Stimulated activated CD8-positive, alpha-beta memory T cell treated with anti-CD3 and anti-CD28 coated beads, Interleukin-15, amount 100 ng/mL, for 24 hours (primary cell): ENCODE results near the gene GJB5.

Source experiments
- DNase-seq: peaks from one replicate; pipeline ENCODE4 v3.0.0-alpha.2; 2020; ENCODE audit warnings: low read depth

Gene GJB5

DNA sequence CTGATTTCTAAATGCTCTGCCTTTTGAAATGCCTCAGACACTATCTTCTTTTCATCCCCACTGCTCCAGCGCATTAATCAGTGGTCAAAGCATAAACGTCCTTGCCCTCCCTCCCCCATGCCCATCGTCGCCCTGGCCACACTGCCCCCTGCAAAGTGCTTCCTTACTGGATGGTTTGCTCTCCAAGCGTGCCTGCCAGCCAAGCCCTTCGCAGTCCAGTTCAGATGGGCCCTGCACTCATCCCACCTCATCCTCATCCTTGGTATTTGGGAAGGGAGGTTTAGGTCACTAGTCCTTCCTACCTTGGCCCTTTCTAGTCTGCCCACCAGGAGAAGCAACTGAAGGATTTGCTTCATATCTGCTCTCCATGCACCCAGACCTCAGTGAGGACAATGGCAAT, 41.1 kb downstream of the GJB5 start:
- no peak for DNase-seq

DNA sequence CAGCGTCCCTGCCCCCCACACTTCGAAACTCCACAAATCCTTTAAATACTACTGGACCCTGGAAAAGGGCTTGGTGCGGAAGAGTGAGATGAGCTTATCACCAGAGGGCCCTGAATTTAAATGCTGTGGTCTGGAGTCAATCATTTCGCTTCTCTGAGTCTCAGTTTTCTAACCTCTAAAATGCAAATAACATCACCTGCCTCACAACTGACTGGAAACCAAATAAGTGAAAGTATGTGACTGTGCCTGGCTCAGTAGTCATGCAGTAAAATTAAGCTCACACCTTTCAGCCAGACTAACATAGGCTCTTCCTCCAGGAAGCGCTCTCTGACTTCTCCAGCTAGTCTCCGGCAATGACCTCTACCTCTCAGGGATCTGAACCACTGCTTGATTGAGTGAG, 42.1 kb downstream of the GJB5 start:
- no peak for DNase-seq

DNA sequence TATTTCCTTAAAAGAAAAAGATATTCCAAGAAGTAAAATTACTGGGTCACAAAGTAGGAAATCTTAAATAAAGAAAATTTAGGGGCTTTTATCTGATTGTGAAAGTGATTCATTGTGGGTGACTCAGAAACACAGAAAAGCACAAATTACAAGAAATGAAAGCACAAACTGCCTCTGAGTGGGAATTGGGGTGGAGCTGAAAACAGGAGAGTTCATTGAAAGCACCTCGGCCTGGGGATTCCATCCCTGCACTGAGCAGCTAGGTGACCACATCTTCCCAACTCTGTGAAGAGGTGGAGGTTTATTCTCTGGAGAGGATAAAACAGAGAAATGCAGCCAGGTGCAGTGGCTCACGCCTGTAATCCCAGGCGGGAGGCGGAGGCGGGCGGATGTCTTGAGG, 45.4 kb downstream of the GJB5 start:
- DNase-seq = no peak

- no peak for DNase-seq
Measured at GRCh38 chr1:34803770-34804169, 48.9 kb downstream of the GJB5 start.

DNA sequence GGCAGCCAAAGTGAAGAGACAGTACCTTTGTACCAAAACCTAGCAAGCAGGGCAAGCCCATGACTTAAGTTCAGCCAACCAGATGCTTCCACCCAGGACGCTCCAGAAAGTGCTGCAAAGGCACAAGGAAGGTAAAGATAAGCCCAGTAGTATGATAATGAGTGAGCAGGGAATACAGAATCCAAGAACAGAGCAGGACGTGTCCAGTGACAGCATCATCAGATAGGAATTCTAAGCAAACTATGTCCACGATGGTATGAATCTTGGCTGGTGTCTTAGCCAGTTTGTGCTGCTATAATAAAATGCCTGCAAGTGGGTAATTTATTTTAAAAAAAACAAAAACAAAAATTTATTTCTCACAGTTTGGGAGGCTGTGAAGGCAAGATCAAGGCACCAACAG, 51.5 kb downstream of the GJB5 start:
- no peak for DNase-seq
